HG03097 (cell line): ENCODE measurements around the gene ADISSP.

ENCODE experiments used
- ATAC-seq: cut with Tn5 transposase; IDR thresholded peaks from one replicate; pipeline ENCODE4 v1.9.1; 2021; ENCODE audit not compliant: unreplicated experiment, low FRiP score

The ADISSP gene

GRCh38 chr20:3767427-3768341, at the start of gene ADISSP:
Gene ADISSP, minus strand, starts transcription at chr20:3767753. Its CDS starts 7,653 bp downstream, at chr20:3760100.
- peak; percentile 92 for ATAC-seq

GRCh38 chr20:3815703-3816315, 48.3 kb upstream of the ADISSP start:
- ATAC-seq = no peak

- no peak for ATAC-seq
Measured at GRCh38 chr20:3814928-3815495, 47.5 kb upstream of the ADISSP start.

GRCh38 chr20:3813848-3814581, 46.5 kb upstream of the ADISSP start:
- no peak for ATAC-seq

- ATAC-seq = no peak
Measured at GRCh38 chr20:3812975-3813847, 45.7 kb upstream of the ADISSP start.

GRCh38 chr20:3812259-3812681, 44.7 kb upstream of the ADISSP start:
- ATAC-seq = no peak

GRCh38 chr20:3811467-3812258, 44.1 kb upstream of the ADISSP start:
- no peak for ATAC-seq

- ATAC-seq = no peak
Measured at GRCh38 chr20:3808544-3808943, 41.0 kb upstream of the ADISSP start.

- no peak for ATAC-seq
Measured at GRCh38 chr20:3804781-3805180, 37.2 kb upstream of the ADISSP start.

GRCh38 chr20:3804254-3804751, 36.8 kb upstream of the ADISSP start:
- no peak for ATAC-seq

- no peak for ATAC-seq
Measured at GRCh38 chr20:3803854-3804253, 36.3 kb upstream of the ADISSP start.

- no peak for ATAC-seq
Measured at GRCh38 chr20:3803289-3803688, 35.7 kb upstream of the ADISSP start.

GRCh38 chr20:3802524-3803239, 35.1 kb upstream of the ADISSP start:
- no peak for ATAC-seq

- no peak for ATAC-seq
Measured at GRCh38 chr20:3801846-3802245, 34.3 kb upstream of the ADISSP start.

- ATAC-seq = no peak
Measured at GRCh38 chr20:3801299-3801698, 33.7 kb upstream of the ADISSP start.

GRCh38 chr20:3800878-3801260, 33.3 kb upstream of the ADISSP start:
- no peak for ATAC-seq

- ATAC-seq = no peak
Measured at GRCh38 chr20:3800256-3800877, 32.8 kb upstream of the ADISSP start.

GRCh38 chr20:3798908-3799248, 31.3 kb upstream of the ADISSP start:
- ATAC-seq = no peak
